ENCODE measurements around the gene SEMG2. TPM values are rescaled to one million over a fixed set of nuclear protein-coding genes. Genes with fewer than 3 reads are reported as not detected.
A peak's percentile ranks its signal among the peaks of the same experiment; 100 is the strongest.

Gene SEMG2
- total and polyA plus RNA-seq, 8 donors = not detected

GRCh38 chr20:45251884-45252560, 30.8 kb downstream of the SEMG2 start:
- TF ChIP-seq EP300 (IDR thresholded peaks at IDR 0.05) = no peak
- TF ChIP-seq POLR2AphosphoS5 (IDR thresholded peaks at IDR 0.05) = no peak
- TF ChIP-seq CTCF (IDR thresholded peaks at IDR 0.05) = no peak
- no peaks in the 10 kb centered on the region for H3K9me3 ChIP-seq
- H3K4me1 ChIP-seq = peaks cover 14 to 30% (median 22%) of the 10 kb centered on the region in 4 donors
- H3K4me3 ChIP-seq = no peak overlapping the region
- no peaks in the 10 kb centered on the region for H3K27me3 ChIP-seq
- no peak for DNase-seq
- no peaks in the 10 kb centered on the region for H3K36me3 ChIP-seq
- WGBS, 5 donors = 41 to 58% (median 57%) methylated on average over 5 of the region's 5 CpGs
- no peak overlapping the region for H3K27ac ChIP-seq
- intact Hi-C loops (cut with DNase I; ENCODE audit: low total_unique reads) = no loop called here

- peak in 1 of 2 donors; percentile 34 for DNase-seq
- 78 to 93% (median 86%) methylated on average over 4 of the region's 4 CpGs for whole genome bisulfite sequencing, 5 donors
- Histone ChIP-seq H3K36me3 (no peaks in the 10 kb centered on the region), H3K27ac (no peak overlapping the region), H3K27me3 (no peaks in the 10 kb centered on the region), H3K4me3 (peak overlapping the region in 1 of 4 donors; percentile 29), H3K4me1 (peaks cover 14 to 30% (median 22%) of the 10 kb centered on the region in 4 donors), H3K9me3 (no peaks in the 10 kb centered on the region)
- TF ChIP-seq POLR2AphosphoS5 (IDR thresholded peaks at IDR 0.05) (no peak), POLR2A (IDR thresholded peaks at IDR 0.05) (no peak), EP300 (IDR thresholded peaks at IDR 0.05) (no peak), CTCF (IDR thresholded peaks at IDR 0.05) (no peak)
- intact Hi-C loops (cut with DNase I; ENCODE audit: low total_unique reads) = no loop called here
Observed at GRCh38 chr20:45253261-45253660, 32.1 kb downstream of the SEMG2 start.

GRCh38 chr20:45254383-45255262, 33.5 kb downstream of the SEMG2 start, which contains the start of gene SLPI:
TSS of gene SLPI (minus strand) at chr20:45254564. CDS start at chr20:45254543, 21 bp downstream.
- peak within 1 kb of the TSS; percentile 57 to 88 (median 72) for H3K27ac ChIP-seq
- TF ChIP-seq POLR2AphosphoS5 (IDR thresholded peaks at IDR 0.05) (peak in 2 of 3 donors; percentile 76 to 79), POLR2A (IDR thresholded peaks at IDR 0.05) (no peak), CTCF (IDR thresholded peaks at IDR 0.05) (no peak), EP300 (IDR thresholded peaks at IDR 0.05) (no peak)
- H3K9me3 ChIP-seq = no peaks in the 10 kb centered on the region
- H3K27me3 ChIP-seq = no peaks in the 10 kb centered on the region
- intact Hi-C loops (cut with DNase I; ENCODE audit: low total_unique reads) = no loop called here
- H3K4me1 ChIP-seq = peaks cover 14 to 30% (median 22%) of the 10 kb centered on the region in 4 donors
- peak; percentile 65 to 81 for DNase-seq
- WGBS, 5 donors = 23 to 34% (median 31%) methylated on average over 7 of the region's 7 CpGs
- peak within 1 kb of the TSS in 3 of 4 donors; percentile 7 to 29 (median 11) for H3K4me3 ChIP-seq
- H3K36me3 ChIP-seq = no peaks in the 10 kb centered on the region

- DNase-seq = no peak
- Histone ChIP-seq H3K9me3 (no peaks in the 10 kb centered on the region), H3K4me1 (peaks cover 14 to 30% (median 22%) of the 10 kb centered on the region in 4 donors), H3K4me3 (no peak overlapping the region), H3K36me3 (no peaks in the 10 kb centered on the region), H3K27ac (no peak overlapping the region), H3K27me3 (no peaks in the 10 kb centered on the region)
- intact Hi-C loops (cut with DNase I; ENCODE audit: low total_unique reads) = no loop called here
- TF ChIP-seq POLR2A (IDR thresholded peaks at IDR 0.05) (no peak), EP300 (IDR thresholded peaks at IDR 0.05) (no peak), CTCF (IDR thresholded peaks at IDR 0.05) (no peak), POLR2AphosphoS5 (IDR thresholded peaks at IDR 0.05) (no peak)
- WGBS, 5 donors = 63 to 91% (median 83%) methylated on average over 3 of the region's 3 CpGs
Observed at GRCh38 chr20:45257161-45257560, 36.0 kb downstream of the SEMG2 start.
